ENCODE results near the gene SULT4A1.
"Not testable (repeated sequence)": the region's sequence is repeated elsewhere in the genome, so short reads cannot be mapped to it uniquely, and the experiment has no call there.

Gene SULT4A1, protein sequence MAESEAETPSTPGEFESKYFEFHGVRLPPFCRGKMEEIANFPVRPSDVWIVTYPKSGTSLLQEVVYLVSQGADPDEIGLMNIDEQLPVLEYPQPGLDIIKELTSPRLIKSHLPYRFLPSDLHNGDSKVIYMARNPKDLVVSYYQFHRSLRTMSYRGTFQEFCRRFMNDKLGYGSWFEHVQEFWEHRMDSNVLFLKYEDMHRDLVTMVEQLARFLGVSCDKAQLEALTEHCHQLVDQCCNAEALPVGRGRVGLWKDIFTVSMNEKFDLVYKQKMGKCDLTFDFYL
- total RNA-seq = 0 to 0.04 reads per million in 2 experiments

DNA sequence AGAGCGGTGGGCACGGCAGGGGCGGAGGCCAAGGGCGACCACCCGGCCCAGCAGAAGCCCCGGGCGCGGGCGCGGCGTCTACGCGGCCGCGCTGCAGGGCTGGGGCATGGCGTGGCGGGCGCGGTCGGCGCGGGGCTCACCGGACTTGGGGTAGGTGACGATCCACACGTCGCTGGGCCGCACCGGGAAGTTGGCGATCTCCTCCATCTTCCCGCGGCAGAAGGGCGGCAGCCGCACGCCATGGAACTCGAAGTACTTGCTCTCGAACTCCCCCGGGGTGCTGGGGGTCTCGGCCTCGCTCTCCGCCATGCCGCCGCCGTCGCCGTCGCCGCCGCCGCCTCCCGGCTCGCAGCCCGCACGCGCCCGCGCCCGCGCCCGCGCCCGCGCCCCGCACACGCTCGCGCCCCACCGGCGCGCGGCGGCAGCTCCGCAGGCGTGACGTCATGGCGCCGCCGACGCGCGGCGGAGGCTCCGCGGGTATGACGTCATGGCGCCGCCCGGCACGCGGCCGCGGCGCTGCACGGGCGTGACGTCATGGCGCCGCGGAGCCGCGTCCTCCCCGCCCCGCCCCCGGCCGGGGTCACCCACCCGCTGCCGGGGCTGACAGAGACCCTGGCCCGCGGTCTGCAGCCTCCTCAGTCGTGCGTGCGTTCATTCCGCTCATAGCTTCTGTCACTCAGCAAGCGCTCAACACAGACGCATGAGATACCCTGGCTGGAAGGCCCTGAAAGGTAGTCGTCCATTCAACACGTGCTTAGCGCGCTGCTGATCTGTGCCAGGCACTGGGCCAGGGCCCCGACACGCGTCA lies at the start of gene SULT4A1:
TSS of gene SULT4A1 (minus strand) at position 440 of the 808 bp plus-strand sequence. CDS start at position 309, 131 bp downstream.
- DNase-seq (ENCODE audit: low read depth) = no peak

DNA sequence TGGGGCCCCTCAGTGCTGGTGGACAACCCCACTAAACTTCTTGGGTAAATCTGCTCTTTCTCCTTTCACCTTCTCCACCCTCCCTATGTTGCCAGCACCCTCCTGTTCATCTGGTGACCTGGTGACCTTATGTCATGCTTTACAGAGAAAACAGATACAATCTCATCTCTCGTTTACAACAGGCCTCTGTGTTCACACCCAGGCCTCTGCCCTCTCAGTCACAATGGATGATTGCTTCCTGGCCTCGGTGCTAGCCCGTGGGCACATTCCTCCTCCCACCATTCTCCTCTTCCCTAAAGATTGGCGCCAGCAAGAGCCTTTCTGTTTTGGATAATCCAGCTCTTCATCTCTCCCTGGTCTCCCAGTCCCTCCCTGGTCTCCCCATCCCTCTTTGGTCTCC lies 49.0 kb upstream of the SULT4A1 start:
- no peak for DNase-seq (ENCODE audit: low read depth)

DNA sequence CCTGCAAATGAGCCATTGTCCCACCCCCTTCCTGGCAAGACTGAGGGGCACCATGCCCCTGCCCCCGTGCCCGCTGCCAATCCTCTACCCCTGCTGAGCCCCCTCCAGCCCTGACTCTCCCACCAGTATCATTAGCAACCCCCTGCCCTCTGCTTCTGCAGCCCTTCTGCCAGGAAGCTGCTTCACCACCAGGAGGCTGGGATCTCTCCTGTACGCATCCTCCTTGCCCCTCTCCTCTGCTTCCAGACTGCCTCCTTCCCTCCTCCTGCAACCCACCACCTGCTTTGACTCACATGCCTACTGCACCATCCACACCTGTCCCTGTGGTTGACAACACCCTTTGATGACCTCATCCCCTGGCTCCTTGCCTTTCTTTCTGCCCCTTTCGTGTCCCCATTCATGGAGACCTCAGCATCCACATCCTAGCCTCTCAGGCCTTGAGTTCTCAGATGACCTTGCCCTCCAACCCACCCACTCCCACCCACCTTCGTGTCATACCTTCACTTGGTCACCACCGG lies 47.9 kb upstream of the SULT4A1 start:
- DNase-seq (ENCODE audit: low read depth) = no peak

DNA sequence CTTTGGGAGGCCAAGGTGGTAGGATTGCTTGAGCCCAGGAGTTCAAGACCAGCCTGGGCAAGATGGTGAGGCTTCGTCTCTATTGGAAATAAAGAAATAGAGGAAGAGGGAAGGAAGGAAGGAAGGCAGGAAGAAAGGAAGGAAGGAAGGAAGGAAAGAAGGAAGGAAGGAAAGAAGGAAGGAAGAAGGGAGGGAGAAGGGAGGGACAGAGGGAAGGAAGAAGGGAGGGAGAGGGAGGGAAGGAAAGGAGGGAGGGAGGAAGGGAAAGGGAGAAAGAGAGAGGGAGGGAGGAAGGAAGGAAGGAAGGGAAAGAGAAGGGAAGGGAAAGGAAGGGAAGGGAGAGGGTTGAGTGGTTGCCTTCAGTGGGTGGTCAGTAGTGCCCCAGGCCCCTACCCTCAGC lies 47.4 kb upstream of the SULT4A1 start:
- no peak for DNase-seq (ENCODE audit: low read depth)

DNA sequence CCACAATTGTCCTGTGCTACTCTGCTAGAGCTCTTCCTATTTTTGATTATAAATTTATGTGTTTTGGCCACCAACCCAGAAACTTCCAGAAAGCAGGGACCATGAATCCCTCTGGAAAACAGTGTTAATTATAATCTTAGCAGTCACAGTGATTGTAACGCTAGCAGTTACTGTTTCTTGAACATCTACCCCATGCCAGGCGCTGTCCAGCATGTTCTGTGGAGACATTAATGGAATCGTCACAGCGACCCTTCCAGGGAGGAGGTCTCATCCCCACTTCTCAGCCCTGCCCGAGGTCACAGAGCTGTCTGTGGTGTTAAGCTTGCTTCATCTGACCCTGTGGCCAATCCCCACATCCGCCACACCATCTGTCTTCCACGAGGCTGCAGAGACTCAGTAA lies 43.4 kb upstream of the SULT4A1 start:
- no peak for DNase-seq (ENCODE audit: low read depth)

DNA sequence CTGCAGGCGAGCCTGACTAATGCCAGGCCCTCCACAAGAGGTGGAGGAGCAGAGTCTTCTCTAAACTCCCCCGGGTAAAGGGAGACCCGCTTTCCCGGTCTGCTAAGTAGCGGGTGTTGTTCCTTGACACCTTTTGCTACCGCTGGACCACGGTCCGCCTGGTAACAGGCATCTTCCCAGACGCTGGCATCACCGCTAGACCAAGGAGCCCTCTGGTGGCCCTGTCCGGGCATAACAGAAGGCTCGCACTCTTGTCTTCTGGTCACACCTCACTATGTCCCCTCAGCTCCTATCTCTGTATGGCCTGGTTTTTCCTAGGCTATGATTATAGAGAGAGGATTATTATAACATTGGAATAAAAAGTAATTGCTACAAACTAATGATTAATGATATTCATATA lies 42.1 kb upstream of the SULT4A1 start:
- DNase-seq (ENCODE audit: low read depth) = not testable (repeated sequence)

DNA sequence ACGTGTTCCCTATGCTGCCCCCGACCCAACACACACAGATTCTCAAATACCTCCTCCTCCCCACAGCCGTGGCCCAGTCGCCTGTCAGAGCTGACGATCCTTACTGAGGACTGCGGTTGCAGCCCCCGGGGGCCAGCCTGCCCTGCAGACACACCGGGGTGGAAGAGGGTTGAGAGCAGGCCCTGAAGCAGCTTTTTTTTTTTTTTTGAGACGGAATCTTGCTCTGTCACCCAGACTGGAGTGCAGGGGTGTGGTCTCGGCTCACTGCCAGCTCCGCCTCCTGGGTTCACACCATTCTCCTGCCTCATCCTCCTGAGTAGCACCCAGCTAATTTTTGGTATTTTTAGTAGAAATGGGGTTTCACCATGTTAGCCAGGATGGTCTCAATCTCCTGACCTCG lies 40.7 kb upstream of the SULT4A1 start:
- DNase-seq (ENCODE audit: low read depth) = not testable (repeated sequence)

DNA sequence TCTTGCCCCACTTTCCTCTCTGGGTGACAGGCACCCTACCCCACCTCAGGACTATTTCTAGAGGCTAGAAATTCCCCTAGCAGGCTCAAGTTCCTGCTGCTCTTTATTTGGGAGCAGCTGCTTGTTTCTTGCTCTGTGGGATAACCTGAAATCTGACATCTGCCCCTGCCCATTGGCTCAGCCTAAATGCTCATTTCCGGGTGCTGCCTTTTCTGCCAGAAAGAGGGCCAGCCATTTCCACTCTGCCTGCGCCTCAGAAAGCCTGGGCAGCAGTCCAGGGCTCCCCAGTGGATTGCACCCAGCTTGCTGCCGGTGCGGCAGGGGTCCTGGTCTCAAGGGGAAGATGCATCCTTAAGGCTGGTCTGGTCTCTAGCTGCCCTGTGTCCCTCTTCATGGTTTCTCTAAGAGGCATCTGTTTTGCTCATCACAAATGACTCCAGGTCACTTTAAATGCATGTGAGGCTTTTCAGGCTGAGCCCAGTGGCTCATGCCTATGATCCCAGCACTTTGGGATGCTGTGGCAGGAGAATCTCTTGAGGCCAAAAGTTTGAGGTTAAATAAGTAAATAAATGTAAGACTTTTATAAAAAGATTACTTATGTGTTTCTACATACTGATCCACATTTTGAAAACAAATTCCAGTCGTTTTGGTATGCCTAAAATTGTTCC lies 39.8 kb upstream of the SULT4A1 start:
- DNase-seq (ENCODE audit: low read depth) = no peak

DNA sequence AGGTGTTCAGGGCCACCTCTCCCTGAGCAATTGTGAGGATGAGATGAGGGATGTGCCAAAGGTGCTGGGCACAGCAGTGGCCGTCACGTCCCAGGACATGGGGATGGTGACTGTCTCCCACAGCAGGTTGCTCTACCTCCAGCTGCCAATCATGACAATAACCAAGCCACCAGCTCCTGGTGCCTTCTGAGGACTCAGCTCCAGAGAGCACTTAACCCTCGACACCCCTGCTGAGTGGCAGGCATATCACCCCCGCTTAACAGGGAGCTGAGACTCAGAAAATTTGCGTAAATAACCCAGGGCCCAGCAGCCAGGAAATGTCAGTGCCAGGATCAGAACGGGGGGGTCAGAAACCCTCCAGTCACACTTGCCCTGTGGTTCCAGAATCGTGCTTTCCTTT lies 37.9 kb upstream of the SULT4A1 start:
- no peak for DNase-seq (ENCODE audit: low read depth)

DNA sequence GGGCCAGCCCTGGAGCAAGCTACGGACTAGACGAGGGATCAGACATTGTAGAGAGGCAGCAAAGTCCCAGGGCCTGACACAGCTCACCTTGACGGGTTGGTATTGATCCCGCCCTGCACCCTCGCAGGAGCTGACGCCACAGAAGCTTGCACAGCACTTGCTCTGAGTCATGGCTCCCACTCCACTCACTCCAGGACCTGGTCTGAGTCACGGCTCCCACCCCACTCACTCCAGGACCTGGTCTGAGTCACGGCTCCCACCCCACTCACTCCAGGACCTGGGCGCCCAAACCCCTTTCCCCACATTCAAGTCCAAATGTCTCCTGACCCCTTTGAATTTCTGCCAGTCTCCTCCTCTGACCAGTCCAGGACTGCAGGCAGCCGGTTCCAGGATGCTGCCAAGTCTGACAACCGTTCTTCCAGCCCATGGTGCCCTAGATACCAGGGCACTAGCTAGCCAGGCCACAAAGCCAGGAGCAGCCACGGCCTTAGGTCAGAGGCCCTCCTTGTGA lies 35.5 kb upstream of the SULT4A1 start:
- no peak for DNase-seq (ENCODE audit: low read depth)

DNA sequence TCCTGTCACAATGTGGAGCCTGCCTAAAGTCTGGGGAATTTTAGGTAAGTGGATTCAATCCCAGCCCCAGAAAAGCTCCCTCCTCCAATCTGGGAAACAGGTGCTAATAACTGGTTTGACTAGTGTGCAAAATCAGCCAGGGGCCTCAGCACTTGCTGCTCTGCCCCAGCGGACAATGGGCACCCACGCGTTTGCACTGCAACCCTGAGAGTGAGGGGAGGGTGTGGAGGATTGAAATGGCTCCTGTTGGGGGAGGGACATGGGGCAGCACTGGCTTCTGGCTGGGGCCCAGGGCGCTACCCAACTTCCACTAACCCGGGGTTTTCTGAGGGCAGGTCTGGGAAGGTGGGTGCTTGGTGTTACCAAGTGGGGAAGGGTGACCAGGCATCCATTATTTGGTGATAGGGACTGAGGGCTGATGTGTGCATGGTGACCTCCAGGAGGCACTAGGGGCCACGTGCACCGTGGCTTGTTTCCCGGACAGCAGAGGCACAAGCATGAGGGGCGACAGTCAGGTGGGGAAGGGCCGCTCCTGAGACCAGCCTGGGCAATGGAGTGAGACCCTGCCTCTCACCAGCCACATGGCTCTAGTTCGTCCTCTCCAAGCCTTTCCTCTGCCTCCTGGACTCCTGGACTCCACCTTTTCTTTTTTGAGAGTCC lies 33.8 kb upstream of the SULT4A1 start:
- no peak for DNase-seq (ENCODE audit: low read depth)

DNA sequence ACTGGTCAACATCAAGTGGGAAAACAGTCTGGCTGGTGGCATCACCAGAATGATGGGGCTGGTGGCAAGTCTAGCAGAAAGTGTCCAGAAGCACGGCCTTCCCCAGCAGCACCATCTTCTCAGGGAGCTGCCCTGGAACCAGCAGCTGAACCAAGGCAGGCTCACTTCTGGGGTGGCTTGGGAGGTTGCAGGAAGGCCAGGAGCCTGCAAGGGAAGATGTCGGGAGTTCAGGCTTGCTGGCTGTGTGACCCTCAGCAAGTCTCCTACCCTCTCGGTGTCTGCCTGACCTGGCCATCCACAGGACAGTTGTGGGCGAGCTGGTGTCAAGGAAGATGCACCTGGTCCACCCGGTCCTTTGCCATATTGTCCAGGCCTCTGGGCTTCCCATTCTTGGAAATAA lies 31.8 kb upstream of the SULT4A1 start:
- DNase-seq (ENCODE audit: low read depth) = no peak

DNA sequence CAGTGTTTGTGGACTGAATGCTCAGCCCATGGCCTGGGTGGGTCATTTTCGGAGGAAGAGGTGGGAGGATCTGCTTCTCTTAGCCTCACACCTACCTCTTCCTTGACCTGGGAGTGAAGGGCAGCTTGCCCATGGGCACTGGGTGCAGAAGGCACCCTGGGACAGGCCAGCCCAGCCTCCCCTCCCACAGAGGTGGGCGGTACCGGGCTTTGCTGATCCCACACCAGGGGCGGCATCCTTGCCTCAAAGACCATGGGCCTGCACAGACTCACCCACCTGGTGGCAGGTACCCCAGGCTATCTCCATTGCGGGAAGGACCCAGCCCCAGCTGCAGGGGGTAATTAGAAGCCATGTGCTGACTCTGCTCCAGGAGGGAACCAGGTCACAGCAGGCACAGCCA lies 31.0 kb upstream of the SULT4A1 start:
- DNase-seq (ENCODE audit: low read depth) = no peak

DNA sequence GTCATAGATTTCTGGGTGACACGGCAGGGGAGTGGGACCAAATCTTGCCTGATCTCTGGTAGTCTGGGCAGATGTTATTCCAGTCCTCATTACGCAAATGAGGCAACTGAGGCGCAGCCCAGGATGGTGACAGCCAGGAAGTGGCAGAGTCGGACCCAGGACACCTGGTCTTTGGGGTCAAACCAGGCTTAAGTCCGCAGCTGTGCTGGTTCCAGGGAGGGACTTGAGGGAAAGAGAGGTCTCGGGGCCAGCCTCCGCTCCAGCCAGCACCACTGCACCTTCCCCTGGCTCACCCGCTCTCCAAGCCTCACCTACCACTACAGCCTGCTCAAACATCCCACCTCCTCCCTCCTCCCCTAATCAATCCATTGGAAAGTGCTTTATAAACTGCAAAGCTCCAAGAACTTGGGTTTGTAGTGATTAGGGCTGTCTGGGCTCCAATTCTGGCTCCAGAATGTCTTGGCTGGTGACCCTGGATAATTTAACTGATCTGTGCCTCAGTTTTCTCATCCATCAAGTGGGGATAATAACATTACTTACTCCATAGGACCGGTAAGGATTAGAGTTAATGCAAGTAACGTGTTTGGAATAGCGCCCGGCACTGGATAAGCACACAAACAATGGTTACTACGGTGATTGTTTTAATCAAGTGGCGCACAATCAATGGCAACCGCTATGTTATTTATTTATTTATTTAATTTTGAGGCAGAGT lies 30.0 kb upstream of the SULT4A1 start:
- no peak for DNase-seq (ENCODE audit: low read depth)

DNA sequence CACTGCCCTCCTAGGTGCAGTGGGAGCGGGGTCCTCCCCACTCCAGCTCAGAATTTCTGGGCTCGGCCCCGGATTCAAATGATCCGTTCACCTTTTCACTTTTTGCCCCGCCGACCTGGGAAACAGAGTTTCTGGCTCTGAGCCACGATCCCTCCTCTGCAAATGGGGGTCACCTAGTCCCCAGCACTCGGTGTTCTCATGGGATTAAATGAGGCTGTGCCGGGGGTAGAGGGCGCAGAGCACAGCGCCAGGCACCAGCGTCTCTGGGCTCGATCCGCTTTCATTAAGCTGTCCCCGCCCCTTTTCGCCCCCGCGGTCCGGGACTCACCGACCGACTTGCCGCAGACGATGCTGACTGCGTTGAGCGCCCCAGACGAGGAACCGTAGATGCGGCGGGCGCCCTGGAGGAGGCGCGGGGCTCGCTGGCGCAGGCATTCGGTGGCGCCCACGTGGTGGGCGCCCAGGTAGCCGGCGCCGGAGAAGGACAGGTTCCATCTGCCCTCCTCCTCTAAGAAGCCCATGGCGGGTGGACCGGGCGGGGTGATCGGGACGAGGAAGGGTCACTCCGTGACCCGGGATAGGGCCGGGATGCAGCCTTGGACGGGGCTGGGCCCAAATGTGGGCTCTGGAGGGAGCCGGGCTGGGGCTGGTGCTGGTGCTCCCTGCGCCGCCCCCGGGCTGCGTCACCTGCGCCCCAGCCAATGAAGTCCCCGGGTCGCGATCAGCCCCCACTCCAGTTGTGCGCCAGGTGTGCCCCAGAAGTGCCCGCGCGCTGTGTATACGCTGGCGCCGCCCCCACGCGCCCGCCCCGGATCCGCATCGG lies 29.3 kb upstream of the SULT4A1 start, which contains the start of gene PNPLA5:
TSS of gene PNPLA5 (minus strand) at position 654 of the 823 bp plus-strand sequence. CDS start at position 521, 133 bp downstream.
- DNase-seq (ENCODE audit: low read depth) = no peak

DNA sequence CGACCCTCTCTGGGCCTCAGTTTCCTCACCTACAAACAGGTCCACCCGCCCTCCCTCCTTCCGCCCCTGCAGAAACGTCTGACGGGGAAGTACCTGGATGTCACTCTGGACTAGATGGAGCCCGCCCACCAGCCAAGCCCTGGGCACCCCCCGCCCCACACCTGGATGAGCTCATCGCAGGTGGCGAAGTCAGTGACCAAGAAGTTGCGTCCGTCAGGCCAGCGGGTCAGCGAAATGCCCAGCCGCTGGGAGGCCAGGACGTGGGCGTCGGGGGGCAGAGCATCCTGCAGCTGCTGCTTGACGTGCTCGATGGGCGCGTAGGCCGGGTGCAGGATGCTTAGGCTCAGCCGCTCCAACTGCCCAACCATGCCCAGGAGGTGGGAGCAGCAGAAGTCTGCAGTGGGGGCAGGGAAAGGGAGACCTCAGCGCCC lies 28.6 kb upstream of the SULT4A1 start:
- DNase-seq (ENCODE audit: low read depth) = no peak

DNA sequence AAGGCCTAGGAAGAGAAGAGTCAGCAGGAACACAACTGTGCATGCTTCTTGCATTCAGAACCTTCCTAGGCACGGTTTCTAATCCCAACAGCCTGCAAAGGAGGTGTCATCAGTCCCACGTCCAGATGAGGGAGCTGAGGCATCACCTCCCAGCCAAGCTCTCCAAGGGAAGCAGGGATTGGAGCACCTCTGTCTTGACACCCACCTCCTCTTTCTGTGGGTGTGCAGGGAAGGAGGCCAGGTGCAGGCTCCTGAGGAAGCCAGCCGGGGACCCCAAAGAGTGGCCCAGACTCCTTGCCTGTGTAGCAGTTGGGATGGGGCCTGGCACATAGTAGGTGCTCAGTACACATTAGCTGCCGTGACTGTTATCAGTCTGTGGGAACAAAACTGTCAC lies 27.5 kb upstream of the SULT4A1 start:
- DNase-seq (ENCODE audit: low read depth) = no peak

DNA sequence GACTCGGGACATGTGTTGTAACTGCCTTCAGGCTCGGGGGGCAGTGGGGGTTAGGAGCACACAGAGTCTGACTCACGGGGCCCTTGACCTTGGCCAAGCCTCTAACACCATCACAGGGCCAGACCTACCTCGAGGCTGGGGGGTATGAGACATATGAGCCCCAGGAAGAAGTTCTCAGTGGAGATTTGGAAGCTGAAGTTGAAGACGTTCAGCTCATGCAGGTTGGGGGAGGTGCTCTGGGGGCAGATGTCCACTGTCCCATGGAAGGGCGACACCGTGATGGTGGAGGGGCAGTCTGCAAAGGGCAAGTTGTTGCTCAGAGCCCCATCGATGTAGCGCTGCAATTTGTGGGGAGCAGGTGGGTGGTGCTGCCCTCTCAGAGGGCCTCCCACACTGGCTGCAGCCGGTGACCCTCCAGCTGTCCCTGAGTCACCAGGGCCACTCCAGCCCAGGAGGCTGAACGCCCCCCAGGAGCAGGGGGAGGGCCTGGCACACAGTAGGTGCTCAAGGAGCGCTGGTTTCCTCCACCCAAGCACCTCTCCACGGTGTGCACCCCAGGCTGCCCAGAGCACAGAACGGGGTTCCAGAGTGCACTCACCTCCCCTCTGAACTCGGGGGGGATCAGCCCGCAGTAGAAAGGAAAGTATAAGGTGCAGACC lies 27.0 kb upstream of the SULT4A1 start:
- no peak for DNase-seq (ENCODE audit: low read depth)

DNA sequence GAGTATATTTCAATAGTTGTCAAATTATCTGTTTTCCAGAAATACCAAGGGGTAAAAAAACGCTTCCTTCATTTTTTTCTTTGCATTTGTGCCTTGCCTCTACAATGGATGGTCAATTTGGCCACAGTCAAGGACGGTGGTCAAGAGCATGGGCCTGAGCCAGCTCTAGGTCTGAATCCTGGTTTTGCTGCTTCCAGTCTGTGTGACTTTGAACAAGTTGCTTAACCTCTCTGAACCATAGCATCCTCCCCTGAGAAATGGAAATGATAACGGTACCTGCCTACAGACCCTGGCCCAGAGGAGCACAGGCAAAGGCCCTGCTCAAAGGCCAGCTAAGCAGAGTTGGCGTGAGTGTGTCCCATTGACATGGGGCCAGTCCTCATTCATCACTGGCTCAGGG lies 26.4 kb upstream of the SULT4A1 start:
- DNase-seq (ENCODE audit: low read depth) = no peak

DNA sequence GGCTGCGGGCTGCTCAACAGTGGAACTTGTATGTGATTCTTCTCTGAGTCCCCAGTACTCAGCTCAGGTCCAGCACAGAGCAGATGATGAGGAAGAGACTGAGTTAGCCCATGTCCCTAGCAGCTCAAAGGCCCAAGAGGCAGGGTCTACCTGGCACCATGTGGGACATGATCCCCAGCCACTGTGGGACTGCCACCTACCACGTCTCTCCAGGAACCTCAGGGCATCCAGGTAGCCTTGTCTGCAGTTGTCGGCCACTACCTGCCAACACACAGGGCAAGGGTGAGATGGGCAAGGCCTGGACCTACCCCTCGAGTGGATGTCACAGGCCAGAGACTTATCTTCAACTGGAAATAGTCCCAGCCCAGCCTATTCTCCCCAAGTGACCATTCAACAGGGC lies 25.1 kb upstream of the SULT4A1 start:
- no peak for DNase-seq (ENCODE audit: low read depth)

Measured in T follicular helper cell (primary cell).